Central memory CD4-positive, alpha-beta T cell (primary cell): ENCODE data around the gene NBAS.
"Not testable (repeated sequence)": the region's sequence is repeated elsewhere in the genome, so short reads cannot be mapped to it uniquely, and the experiment has no call there.

Source experiments
- DNase-seq: peaks from one replicate; pipeline ENCODE4 v3.0.0; 2022

NBAS gene

GRCh38 chr2:15355386-15355785 lies 205.7 kb downstream of the NBAS start:
- no peak for DNase-seq

GRCh38 chr2:15354596-15355366 lies 206.4 kb downstream of the NBAS start:
- no peak for DNase-seq

DNA sequence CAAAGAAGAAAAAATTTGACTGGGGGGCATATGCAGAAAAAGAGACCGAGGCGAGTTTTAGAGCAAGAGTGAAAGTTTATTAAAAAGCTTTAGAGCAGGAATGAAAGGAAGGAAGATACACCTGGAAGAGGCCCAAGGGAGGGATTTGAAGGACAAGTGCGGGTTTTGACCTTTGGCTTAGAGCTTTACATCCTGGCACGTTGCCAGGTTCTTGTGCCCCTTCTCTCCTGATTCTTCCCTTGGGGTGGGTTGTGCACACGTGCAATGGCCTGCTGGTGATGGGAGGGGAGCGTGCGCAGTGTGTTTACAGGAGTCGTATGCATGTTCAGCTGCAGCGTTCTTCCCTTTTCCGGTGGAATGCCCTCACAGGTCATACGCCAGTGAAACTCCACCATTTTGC lies 208.8 kb downstream of the NBAS start:
- DNase-seq = no peak

- DNase-seq = no peak
These were observed 212.5 kb downstream of the NBAS start for GRCh38 chr2:15348636-15349035.

DNA sequence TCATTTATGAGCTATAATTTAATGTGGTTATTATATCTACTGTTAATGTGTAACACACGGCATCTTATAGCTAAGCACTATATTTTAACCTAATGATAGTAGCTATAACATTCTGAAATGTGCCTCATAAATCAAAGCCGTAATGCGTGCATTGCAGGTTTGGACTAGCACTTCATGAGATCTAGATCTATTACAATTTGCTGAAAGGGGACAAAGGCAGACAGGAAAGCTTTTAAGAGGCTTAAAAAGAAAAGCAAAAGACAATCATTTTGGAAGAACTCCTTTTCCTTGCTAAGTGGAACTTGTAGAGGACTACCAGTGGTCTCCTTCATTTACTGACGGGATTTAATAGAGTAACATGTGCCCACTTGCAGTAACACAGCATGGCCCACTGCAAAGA lies 213.1 kb downstream of the NBAS start:
- DNase-seq = no peak

DNA sequence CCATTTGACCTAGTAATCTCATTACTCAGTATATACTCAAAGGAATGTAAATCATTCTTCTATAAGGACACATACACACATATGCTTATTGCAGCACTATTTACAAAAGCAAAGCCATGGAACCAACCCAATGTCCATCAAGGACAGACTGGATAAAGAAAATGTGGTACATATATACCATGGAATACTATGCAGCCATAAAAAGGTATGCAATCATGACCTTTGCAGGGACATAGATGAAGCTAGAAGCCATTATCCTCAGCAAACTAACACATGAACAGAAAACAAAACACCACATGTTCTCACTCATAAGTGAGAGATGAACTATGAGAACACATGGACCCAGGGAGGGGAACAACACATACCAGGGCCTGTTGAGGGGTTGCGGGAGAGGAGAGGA lies 214.5 kb downstream of the NBAS start:
- no peak for DNase-seq

DNA sequence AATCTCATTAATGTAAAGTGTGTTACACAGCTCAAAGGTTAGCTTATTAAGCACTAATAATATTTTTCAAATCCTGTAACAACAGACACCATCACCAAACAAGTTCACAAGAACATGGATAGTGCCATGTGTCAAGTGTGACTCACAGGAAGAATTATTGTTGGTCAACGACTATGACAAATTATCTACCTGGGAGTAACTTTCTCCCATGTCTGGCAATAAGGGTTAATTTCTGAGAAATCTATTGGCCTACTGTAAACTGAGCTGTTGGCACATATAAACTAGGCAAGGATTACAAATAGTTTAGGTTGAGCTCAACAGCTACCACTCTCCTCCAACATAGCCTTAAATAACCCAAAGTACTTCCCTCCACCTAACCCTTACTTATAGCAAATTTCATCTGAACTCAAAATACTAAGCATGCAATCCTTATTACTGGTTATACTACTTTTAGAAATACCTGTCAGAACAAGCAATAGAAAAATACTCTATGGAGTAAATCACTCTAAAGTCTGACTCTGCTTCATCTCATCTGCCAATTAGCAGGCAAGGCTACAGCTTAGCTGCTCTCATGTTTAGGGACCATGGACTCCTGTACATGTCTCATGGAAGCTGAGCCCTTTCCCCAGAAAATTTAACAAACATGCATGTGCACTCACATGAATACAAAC lies 223.0 kb downstream of the NBAS start:
- DNase-seq = no peak

- DNase-seq = no peak
These were observed 226.3 kb downstream of the NBAS start for GRCh38 chr2:15334644-15335326.

GRCh38 chr2:15331787-15332186 lies 229.3 kb downstream of the NBAS start:
- DNase-seq = no peak

GRCh38 chr2:15325296-15325695 lies 235.8 kb downstream of the NBAS start:
- no peak for DNase-seq

GRCh38 chr2:15323227-15323626 lies 237.9 kb downstream of the NBAS start:
- no peak for DNase-seq

DNA sequence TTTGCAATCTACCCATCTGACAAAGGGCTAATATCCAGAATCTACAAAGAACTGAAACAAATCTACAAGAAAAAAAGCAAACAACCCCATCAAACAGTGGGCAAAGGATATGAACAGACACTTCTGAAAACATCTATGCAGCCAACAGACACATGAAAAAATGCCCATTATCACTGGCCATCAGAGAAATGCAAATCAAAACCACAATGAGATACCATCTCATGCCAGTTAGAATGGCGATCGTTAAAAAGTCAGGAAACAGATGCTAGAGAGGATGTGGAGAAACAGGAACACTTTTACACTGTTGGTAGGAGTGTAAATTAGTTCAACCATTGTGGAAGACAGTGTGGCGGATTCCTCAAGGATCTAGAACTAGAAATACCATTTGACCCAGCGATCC lies 239.7 kb downstream of the NBAS start:
- not testable (repeated sequence) for DNase-seq

GRCh38 chr2:15316370-15316814 lies 244.7 kb downstream of the NBAS start:
- peak; percentile 35 for DNase-seq

- no peak for DNase-seq
These were observed 245.7 kb downstream of the NBAS start for GRCh38 chr2:15315411-15315810.

DNA sequence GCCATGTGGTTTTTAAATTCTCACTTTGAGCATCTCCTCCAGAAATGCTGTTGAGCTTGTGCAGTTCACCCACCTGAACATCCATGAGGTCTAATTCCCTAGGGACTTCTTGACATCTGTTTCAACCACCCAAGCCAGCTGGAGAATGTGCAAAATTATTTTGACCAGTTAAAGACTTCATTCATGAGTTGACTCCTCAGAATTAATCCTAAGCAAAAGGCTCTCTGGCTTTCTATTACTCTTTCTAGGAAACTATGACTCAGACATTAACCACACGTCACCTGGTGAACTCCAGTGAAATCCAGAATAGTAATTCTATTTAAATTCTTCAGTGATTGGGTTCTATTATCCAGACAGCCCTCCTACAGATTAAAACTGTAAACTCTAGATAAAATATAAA lies 247.5 kb downstream of the NBAS start:
- DNase-seq = no peak

DNA sequence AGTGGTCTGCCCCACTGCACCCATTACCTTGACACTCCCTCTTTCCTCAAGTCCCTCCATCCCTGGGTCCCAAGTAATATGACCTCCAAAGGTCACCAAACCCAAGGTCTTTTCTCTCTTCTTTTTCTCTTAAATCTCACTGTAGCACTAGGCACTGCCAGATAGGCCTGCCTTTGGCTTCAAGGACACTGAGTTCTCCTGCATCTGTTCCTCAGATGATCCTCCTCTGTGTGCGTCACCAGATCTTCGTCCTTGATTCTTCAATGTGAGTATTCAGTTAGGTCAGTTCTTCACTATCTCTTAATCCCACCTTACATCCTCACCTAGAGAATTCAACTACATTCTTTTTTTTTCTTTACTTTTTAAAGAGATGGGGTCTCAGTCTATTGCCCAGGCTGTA lies 249.2 kb downstream of the NBAS start:
- no peak for DNase-seq

DNA sequence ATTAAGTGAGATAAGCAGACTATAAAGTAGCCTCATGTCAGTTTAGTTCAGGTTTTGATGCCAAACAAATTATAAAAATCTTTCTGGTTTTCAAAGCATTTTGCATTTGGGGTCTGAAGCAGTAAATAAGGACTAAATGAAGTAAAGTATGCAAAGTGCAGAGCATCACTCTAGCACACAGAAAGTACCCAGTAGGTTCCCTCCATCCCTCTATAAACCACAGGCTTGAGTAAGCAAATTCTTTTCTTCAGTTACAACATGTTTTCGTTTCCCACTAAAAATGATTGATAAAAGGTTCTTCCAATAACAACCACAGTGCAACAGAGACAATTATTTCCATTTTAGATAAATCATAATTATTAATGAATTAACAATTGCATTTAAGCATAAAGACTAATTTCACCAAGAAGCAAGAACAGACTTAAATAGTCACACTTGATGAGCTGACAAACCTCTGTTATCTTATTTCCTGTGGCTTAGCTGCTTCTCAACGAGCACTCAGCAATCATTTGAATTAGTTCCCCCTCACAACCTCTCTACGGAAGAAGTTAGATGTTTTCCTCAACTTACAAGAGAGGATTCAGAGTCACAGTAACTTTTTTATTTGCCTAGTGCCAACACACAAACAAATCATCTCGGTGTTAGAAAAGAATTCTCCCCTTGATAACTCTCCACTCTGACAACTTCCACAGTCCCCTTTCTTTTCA lies 249.8 kb downstream of the NBAS start:
- no peak for DNase-seq

GRCh38 chr2:15307526-15307925 lies 253.6 kb downstream of the NBAS start:
- no peak for DNase-seq

GRCh38 chr2:15306706-15307105 lies 254.4 kb downstream of the NBAS start:
- no peak for DNase-seq

DNA sequence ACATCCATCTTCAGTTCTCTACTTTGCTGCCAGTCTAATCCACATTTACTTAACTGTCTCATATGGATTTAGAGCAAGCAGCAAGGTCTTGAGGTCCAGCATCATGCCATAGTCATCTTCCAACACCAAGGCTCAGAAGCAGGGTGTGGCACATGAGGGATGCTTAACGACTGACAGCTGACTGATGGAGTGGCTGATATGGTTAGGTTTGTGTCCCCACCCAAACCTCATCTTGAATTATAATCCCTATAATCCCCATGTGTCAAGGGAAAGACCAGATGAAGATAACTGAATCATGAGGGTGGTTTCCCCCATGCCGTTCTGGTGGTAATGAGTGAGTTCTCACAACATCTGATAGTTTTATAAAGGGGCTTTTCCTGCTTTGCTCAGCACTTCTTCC lies 257.3 kb downstream of the NBAS start:
- DNase-seq = no peak

DNA sequence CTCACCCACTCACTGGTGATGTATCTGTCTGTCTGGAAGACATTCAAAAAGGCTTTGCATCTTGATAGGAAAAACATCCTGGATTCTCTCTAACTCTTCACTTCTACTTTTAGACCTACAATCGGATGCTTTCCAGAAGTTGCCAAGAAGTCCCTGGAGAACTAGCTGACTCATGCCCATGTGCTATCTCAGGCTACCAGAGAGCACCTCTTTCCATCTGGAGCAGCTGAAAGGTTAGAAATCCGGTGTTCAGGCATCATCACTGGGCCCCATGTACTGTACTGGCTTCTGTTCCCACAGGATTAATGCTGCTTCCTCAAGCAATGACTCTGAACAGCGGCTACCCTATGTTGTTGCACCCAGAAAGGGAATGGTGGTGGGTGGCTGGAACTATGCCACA lies 259.0 kb downstream of the NBAS start:
- no peak for DNase-seq

- DNase-seq = no peak
These were observed 260.2 kb downstream of the NBAS start for GRCh38 chr2:15300624-15301573.
